H9 (cell line): ENCODE results near the gene RCC1. TPM values are rescaled to one million over a fixed set of nuclear protein-coding genes. Genes with fewer than 3 reads are reported as not detected.
A peak's percentile ranks its signal among the peaks of the same experiment; 100 is the strongest.

Experiments used
- DNase-seq: peaks from one replicate; pipeline ENCODE4 v3.0.0-alpha.2; 2017
- H2AFZ ChIP-seq: one replicate; pipeline ENCODE4 v1.6.1; 2013; ENCODE audit warnings: mild to moderate bottlenecking, low read length, control low read depth, moderate library complexity
- H2AK5ac ChIP-seq: 2 replicates; pipeline ENCODE4 v1.6.1; 2013; ENCODE audit warnings: low read length, control low read depth, mixed read lengths; ENCODE audit not compliant: insufficient read length
- H2BK120ac ChIP-seq: one replicate; pipeline ENCODE4 v1.6.1; 2013; ENCODE audit warnings: low read depth, mild to moderate bottlenecking, low read length, control low read depth, inconsistent platforms; ENCODE audit not compliant: poor library complexity, severe bottlenecking
- H2BK12ac ChIP-seq: 2 replicates; pipeline ENCODE4 v1.6.1; 2013; ENCODE audit warnings: low read length, control low read depth, mixed read lengths, low read depth; ENCODE audit not compliant: insufficient read length
- H2BK15ac ChIP-seq: 2 replicates; pipeline ENCODE4 v1.6.1; 2013; ENCODE audit warnings: low read depth, low read length, control low read depth
- H2BK20ac ChIP-seq: one replicate; pipeline ENCODE4 v1.6.1; 2013; ENCODE audit warnings: low read depth, mild to moderate bottlenecking, low read length, control low read depth, inconsistent platforms; ENCODE audit not compliant: poor library complexity, severe bottlenecking
- H2BK5ac ChIP-seq: 2 replicates; pipeline ENCODE4 v1.6.1; 2013; ENCODE audit warnings: low read length, control low read depth, mixed read lengths; ENCODE audit not compliant: insufficient read length
- H3K14ac ChIP-seq: 2 replicates; pipeline ENCODE4 v1.6.1; 2013; ENCODE audit warnings: low read length, control low read depth; ENCODE audit not compliant: insufficient read depth
- H3K18ac ChIP-seq: 2 replicates; pipeline ENCODE4 v1.6.1; 2013; ENCODE audit warnings: low read depth, mild to moderate bottlenecking, mixed read lengths, low read length, control low read depth; ENCODE audit not compliant: insufficient read length
- H3K23ac ChIP-seq: 2 replicates; pipeline ENCODE4 v1.6.1; 2013; ENCODE audit warnings: low read length, control low read depth, mixed read lengths, low read depth; ENCODE audit not compliant: insufficient read length
- H3K23me2 ChIP-seq: 2 replicates; pipeline ENCODE4 v1.6.1; 2013; ENCODE audit warnings: low read depth, mild to moderate bottlenecking, mixed read lengths, low read length, control low read depth; ENCODE audit not compliant: insufficient read length, poor library complexity, severe bottlenecking
- H3K27ac ChIP-seq: 2 replicates; pipeline ENCODE4 v1.5.1; 2013; ENCODE audit warnings: low read length, control low read depth, mixed read lengths, low read depth; ENCODE audit not compliant: insufficient read length
- H3K27me3 ChIP-seq: 2 replicates; pipeline ENCODE4 v1.6.1; 2013; ENCODE audit warnings: low read length, control low read depth, inconsistent platforms; ENCODE audit not compliant: insufficient read depth
- H3K4ac ChIP-seq: 2 replicates; pipeline ENCODE4 v1.6.1; 2013; ENCODE audit warnings: low read depth, mild to moderate bottlenecking, control low read depth, inconsistent platforms, low read length, moderate library complexity
- H3K4me1 ChIP-seq: 2 replicates; pipeline ENCODE4 v1.6.1; 2013; ENCODE audit warnings: low read length, control low read depth, inconsistent platforms; ENCODE audit not compliant: insufficient read depth
- H3K4me2 ChIP-seq: 2 replicates; pipeline ENCODE4 v1.6.1; 2013; ENCODE audit warnings: low read length, control low read depth, mixed read lengths; ENCODE audit not compliant: insufficient read length, insufficient read depth
- H3K56ac ChIP-seq: 2 replicates; pipeline ENCODE4 v1.6.1; 2013; ENCODE audit warnings: low read depth, mild to moderate bottlenecking, mixed read lengths, low read length, control low read depth; ENCODE audit not compliant: insufficient read length
- H3K79me1 ChIP-seq: 2 replicates; pipeline ENCODE4 v1.6.1; 2013; ENCODE audit warnings: low read depth, mild to moderate bottlenecking, moderate library complexity, low read length, control low read depth, inconsistent platforms; ENCODE audit not compliant: insufficient read depth, poor library complexity, severe bottlenecking
- H3K79me2 ChIP-seq: 2 replicates; pipeline ENCODE4 v1.6.1; 2013; ENCODE audit warnings: low read length, control low read depth, inconsistent platforms; ENCODE audit not compliant: insufficient read depth
- H3K9ac ChIP-seq: 2 replicates; pipeline ENCODE4 v1.6.1; 2013; ENCODE audit warnings: low read length, control low read depth, mixed read lengths; ENCODE audit not compliant: insufficient read length; ENCODE audit errors: extremely low read depth
- H3K9me3 ChIP-seq: one replicate; pipeline ENCODE4 v1.6.1; 2013; ENCODE audit warnings: low read depth, low read length, inconsistent platforms; ENCODE audit not compliant: control insufficient read depth
- H3T11ph ChIP-seq: one replicate; pipeline ENCODE4 v1.6.1; 2013; ENCODE audit warnings: mild to moderate bottlenecking, low read length, control low read depth, inconsistent platforms
- H4K20me1 ChIP-seq: one replicate; pipeline ENCODE4 v1.6.1; 2013; ENCODE audit not compliant: control insufficient read depth, insufficient read length, insufficient read depth
- H4K5ac ChIP-seq: 2 replicates; pipeline ENCODE4 v1.6.1; 2013; ENCODE audit warnings: low read depth, mild to moderate bottlenecking, mixed read lengths, low read length, control low read depth; ENCODE audit not compliant: insufficient read length
- H4K8ac ChIP-seq: replicated peaks from 2 replicates; pipeline ENCODE4 v1.6.1; 2013; ENCODE audit warnings: low read length, control low read depth, mixed read lengths, low read depth; ENCODE audit not compliant: insufficient read length
- H4K91ac ChIP-seq: 2 replicates; pipeline ENCODE4 v1.6.1; 2013; ENCODE audit warnings: low read depth, mild to moderate bottlenecking, moderate library complexity, mixed read lengths, low read length, control low read depth; ENCODE audit not compliant: insufficient read length
- H3K27ac Mint-ChIP-seq, 3 experiments: 2 replicates in 2 of 3; 3 replicates in 1 of 3; pipeline ENCODE4 v1.8.0; 2020 to 2021; ENCODE audit warnings: mixed read lengths in 3 of 3, mild to moderate bottlenecking in 1 of 3, moderate library complexity in 1 of 3
- H3K27me3 Mint-ChIP-seq: 2 replicates; pipeline ENCODE4 v1.8.0; 2021; ENCODE audit warnings: low read depth, mild to moderate bottlenecking, moderate library complexity, mixed read lengths
- H3K36me3 Mint-ChIP-seq, 3 experiments: 2 replicates in 2 of 3; 3 replicates in 1 of 3; pipeline ENCODE4 v1.8.0; 2020 to 2021; ENCODE audit warnings: low read depth in 3 of 3, mixed read lengths in 3 of 3; ENCODE audit not compliant: insufficient read depth in 1 of 3
- H3K4me1 Mint-ChIP-seq, 2 experiments: 2 replicates each; pipeline ENCODE4 v1.8.0; 2020; ENCODE audit warnings: mixed read lengths in 2 of 2
- H3K4me3 Mint-ChIP-seq, 2 experiments: 2 replicates in 1 of 2; 3 replicates in 1 of 2; pipeline ENCODE4 v1.8.0; 2020 to 2021; ENCODE audit warnings: mild to moderate bottlenecking in 2 of 2, mixed read lengths in 2 of 2, moderate library complexity in 1 of 2
- H3K9me3 Mint-ChIP-seq, 2 experiments: 2 replicates in 1 of 2; 3 replicates in 1 of 2; pipeline ENCODE4 v1.8.0; 2020; ENCODE audit warnings: mild to moderate bottlenecking in 2 of 2, mixed read lengths in 2 of 2, moderate library complexity in 1 of 2
- WGBS: extraction: QIAGEN DNeasy Blood & Tissue Kit; methylation state at CpG from one replicate; pipeline ENCODE4 v1.1.7; 2013; ENCODE audit warnings: missing lambda C conversion rate, low lambda C conversion rate, mixed read lengths; ENCODE audit not compliant: insufficient read length; ENCODE audit errors: extremely low coverage; 5-methylcytosine and 5-hydroxymethylcytosine counted together
- total RNA-seq: library from RNA; stranded (reverse); gene quantifications from 2 replicates; pipeline ENCODE4 v1.2.1, GENCODE V29; 2021
- TF ChIP-seq, protein P1 (sequence below): fragments of 200-600 bp; sonication (generic); conservative IDR thresholded peaks from 3 replicates; pipeline ENCODE4 v1.8.0; 2021; ENCODE audit warnings: antibody characterized with exemption, mild to moderate bottlenecking

Gene RCC1
- total RNA-seq, 1 experiment from 2014 or later = 93.6 TPM

GRCh38 chr1:28506907-28507246 is 1.0 kb downstream of the RCC1 start:
- Histone ChIP-seq H3K4me1 (peaks cover 2% of the 10 kb centered on the region; the same call in 1 of the 2 replicates), H2BK5ac (no peak overlapping the region), H2AK5ac (no peak overlapping the region), H3K56ac (peak overlapping the region; percentile 67), H3K79me2 (0 out of 2 replicates have a peak, but pooled peaks cover 2% of the 10 kb centered on the region), H2BK120ac (no peak overlapping the region), H3K27me3 (no peaks in the 10 kb centered on the region), H4K91ac (no peak overlapping the region), H3K9me3 (no peaks in the 10 kb centered on the region), H3K4me2 (peak overlapping the region; percentile 65), H3K4ac (no peak overlapping the region; the same call in 1 of the 2 replicates), H2BK15ac (no peak overlapping the region), H4K20me1 (peaks cover 3% of the 10 kb centered on the region), H3K27ac (peak overlapping the region; percentile 89), H2AFZ (no peak overlapping the region), H3K18ac (peak overlapping the region; percentile 90), H3K23me2 (peaks cover 4% of the 10 kb centered on the region), H3K79me1 (no peaks in the 10 kb centered on the region), H3K9ac (peak overlapping the region; percentile 99), H2BK20ac (no peak overlapping the region), H3K14ac (peak overlapping the region; percentile 83; the same call in 1 of the 2 replicates), H4K5ac (no peak overlapping the region), H3K23ac (no peak overlapping the region), H4K8ac (no peak overlapping the region), H3T11ph (no peak overlapping the region), H2BK12ac (no peak overlapping the region)
- peak overlapping the region; percentile 97 for H3K4me3 Mint-ChIP-seq
- peaks cover 7 to 8% of the 10 kb centered on the region in 2 experiments for H3K9me3 Mint-ChIP-seq
- no CpG with 5 or more reads among the region's 14 CpGs for WGBS
- no peak for DNase-seq
- TF ChIP-seq, protein P1, sequence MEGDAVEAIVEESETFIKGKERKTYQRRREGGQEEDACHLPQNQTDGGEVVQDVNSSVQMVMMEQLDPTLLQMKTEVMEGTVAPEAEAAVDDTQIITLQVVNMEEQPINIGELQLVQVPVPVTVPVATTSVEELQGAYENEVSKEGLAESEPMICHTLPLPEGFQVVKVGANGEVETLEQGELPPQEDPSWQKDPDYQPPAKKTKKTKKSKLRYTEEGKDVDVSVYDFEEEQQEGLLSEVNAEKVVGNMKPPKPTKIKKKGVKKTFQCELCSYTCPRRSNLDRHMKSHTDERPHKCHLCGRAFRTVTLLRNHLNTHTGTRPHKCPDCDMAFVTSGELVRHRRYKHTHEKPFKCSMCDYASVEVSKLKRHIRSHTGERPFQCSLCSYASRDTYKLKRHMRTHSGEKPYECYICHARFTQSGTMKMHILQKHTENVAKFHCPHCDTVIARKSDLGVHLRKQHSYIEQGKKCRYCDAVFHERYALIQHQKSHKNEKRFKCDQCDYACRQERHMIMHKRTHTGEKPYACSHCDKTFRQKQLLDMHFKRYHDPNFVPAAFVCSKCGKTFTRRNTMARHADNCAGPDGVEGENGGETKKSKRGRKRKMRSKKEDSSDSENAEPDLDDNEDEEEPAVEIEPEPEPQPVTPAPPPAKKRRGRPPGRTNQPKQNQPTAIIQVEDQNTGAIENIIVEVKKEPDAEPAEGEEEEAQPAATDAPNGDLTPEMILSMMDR = no peak
- H3K27me3 Mint-ChIP-seq = peaks cover 44% of the 10 kb centered on the region
- peaks cover 56 to 65% (median 61%) of the 10 kb centered on the region in 3 experiments for H3K36me3 Mint-ChIP-seq
- peaks cover 18 to 34% of the 10 kb centered on the region in 2 experiments for H3K4me1 Mint-ChIP-seq
- H3K27ac Mint-ChIP-seq = peak overlapping the region; percentile 99
